HL-60 (cell line): ENCODE results near the gene LGALS7.

Source experiments
- DNase-seq, 2 experiments: peaks; one replicate each; pipeline ENCODE4 v3.0.0-alpha.2; 2010 to 2020; ENCODE audit warnings: low read depth in 1 of 2, low spot score in 1 of 2
- H3K27ac ChIP-seq: fragments of 250-450 bp; sonication (Bioruptor Pico); replicated peaks from 2 replicates; pipeline ENCODE4 v1.5.1; 2020; ENCODE audit warnings: mild to moderate bottlenecking, moderate library complexity
- H3K27me3 ChIP-seq: fragments of 250-450 bp; sonication (Bioruptor Pico); 2 replicates; pipeline ENCODE4 v1.5.1; 2021; ENCODE audit warnings: mild to moderate bottlenecking, moderate library complexity; ENCODE audit not compliant: insufficient read depth, poor library complexity, severe bottlenecking
- H3K4me3 ChIP-seq: replicated peaks from 2 replicates; pipeline ENCODE4 v1.5.1; 2011; ENCODE audit warnings: mild to moderate bottlenecking, control low read depth, low read length; ENCODE audit not compliant: insufficient read depth
- GABPA ChIP-seq: IDR thresholded peaks from 2 replicates; pipeline ENCODE4 v1.6.1; 2012; ENCODE audit warnings: low read depth
- POLR2AphosphoS5 ChIP-seq: IDR thresholded peaks from 2 replicates; pipeline ENCODE4 v1.6.1; 2012; ENCODE audit warnings: low read depth
- SPI1 ChIP-seq: IDR thresholded peaks from 2 replicates; pipeline ENCODE4 v1.6.1; 2012; ENCODE audit warnings: low read depth, mild to moderate bottlenecking, borderline replicate concordance
- TF ChIP-seq, protein P1 (sequence below): IDR thresholded peaks from one replicate; pipeline ENCODE4 v1.5.1; 2011; ENCODE audit warnings: low read length, control low read depth, inconsistent platforms; ENCODE audit not compliant: insufficient read depth
- TF ChIP-seq, protein P2 (sequence below): IDR thresholded peaks from 2 replicates; pipeline ENCODE4 v1.6.1; 2012; ENCODE audit warnings: low read depth; ENCODE audit not compliant: insufficient replicate concordance

Gene LGALS7

DNA sequence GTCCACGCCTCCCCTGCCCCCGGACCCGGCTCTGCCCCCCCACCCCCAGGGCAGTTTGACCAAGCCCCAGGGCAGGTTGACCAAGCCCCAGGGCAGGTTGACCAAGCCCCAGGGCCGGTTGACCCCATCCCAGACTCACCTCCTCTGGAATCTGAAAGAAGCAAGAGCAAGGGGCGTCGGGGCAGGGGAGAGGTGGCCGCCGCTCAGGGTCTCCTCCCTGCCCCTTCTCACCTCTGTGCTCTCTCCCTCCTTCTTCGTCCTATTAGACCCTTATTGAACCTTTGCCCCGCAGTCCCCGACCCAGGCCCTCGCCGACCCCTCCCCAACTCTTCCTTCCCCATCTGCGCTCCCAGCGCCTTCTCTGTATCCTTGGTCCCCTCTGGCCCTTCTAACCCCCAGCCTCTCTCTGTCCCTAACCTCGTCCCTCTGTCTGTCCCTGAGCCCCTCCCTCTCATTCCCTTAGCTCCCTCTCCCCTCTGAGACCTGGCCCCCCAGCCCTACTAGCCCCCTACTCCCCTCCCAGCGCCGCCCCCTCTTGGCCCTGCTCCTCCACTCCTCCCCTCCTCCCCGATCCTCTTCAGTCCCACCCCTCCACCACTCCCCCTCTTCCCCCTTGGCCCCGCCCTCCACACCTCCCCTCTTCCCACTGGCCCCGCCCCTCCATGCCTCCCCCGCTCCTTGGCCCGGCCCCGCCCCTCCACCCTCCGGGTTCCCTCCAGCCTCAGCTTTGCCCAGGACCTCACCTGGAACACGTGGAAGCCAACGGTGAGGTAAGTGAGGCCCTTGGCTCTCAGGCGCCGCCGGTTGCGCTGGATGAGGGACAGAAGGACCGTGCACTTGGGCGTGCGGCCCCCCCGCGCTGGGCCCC, 36.7 kb downstream of the LGALS7 start:
- Histone ChIP-seq H3K27ac (no peak overlapping the region), H3K4me3 (no peak overlapping the region), H3K27me3 (peaks cover 3% of the 10 kb centered on the region)
- no peak for DNase-seq
- TF ChIP-seq, protein P1, sequence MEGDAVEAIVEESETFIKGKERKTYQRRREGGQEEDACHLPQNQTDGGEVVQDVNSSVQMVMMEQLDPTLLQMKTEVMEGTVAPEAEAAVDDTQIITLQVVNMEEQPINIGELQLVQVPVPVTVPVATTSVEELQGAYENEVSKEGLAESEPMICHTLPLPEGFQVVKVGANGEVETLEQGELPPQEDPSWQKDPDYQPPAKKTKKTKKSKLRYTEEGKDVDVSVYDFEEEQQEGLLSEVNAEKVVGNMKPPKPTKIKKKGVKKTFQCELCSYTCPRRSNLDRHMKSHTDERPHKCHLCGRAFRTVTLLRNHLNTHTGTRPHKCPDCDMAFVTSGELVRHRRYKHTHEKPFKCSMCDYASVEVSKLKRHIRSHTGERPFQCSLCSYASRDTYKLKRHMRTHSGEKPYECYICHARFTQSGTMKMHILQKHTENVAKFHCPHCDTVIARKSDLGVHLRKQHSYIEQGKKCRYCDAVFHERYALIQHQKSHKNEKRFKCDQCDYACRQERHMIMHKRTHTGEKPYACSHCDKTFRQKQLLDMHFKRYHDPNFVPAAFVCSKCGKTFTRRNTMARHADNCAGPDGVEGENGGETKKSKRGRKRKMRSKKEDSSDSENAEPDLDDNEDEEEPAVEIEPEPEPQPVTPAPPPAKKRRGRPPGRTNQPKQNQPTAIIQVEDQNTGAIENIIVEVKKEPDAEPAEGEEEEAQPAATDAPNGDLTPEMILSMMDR = no peak
- no peak for TF ChIP-seq SPI1
- no peak for TF ChIP-seq GABPA
- no peak for TF ChIP-seq POLR2AphosphoS5
- TF ChIP-seq, protein P2, sequence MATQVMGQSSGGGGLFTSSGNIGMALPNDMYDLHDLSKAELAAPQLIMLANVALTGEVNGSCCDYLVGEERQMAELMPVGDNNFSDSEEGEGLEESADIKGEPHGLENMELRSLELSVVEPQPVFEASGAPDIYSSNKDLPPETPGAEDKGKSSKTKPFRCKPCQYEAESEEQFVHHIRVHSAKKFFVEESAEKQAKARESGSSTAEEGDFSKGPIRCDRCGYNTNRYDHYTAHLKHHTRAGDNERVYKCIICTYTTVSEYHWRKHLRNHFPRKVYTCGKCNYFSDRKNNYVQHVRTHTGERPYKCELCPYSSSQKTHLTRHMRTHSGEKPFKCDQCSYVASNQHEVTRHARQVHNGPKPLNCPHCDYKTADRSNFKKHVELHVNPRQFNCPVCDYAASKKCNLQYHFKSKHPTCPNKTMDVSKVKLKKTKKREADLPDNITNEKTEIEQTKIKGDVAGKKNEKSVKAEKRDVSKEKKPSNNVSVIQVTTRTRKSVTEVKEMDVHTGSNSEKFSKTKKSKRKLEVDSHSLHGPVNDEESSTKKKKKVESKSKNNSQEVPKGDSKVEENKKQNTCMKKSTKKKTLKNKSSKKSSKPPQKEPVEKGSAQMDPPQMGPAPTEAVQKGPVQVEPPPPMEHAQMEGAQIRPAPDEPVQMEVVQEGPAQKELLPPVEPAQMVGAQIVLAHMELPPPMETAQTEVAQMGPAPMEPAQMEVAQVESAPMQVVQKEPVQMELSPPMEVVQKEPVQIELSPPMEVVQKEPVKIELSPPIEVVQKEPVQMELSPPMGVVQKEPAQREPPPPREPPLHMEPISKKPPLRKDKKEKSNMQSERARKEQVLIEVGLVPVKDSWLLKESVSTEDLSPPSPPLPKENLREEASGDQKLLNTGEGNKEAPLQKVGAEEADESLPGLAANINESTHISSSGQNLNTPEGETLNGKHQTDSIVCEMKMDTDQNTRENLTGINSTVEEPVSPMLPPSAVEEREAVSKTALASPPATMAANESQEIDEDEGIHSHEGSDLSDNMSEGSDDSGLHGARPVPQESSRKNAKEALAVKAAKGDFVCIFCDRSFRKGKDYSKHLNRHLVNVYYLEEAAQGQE = no peak

DNA sequence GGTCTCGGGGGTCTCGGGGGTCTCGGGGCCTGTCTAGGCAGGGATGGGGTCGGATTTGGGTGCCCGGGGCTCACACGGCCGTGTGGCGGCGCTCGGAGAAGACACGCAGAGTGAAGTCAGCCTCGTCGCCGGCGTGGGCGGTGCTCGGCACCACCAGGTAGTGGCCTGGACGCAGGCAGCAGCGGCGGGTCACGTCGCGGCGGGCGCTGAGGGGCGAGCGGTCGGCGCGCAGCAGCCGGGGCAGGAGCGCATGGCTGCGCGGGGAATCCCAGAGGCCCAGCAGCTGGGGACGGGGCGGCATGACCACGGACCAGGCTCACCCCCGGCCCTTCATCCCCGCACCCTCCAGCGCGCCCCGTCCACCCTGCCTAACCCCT, 37.3 kb downstream of the LGALS7 start:
- H3K27me3 ChIP-seq = peaks cover 3% of the 10 kb centered on the region
- no peak for DNase-seq
- H3K4me3 ChIP-seq = no peak overlapping the region; the same call in 1 of the 2 replicates
- no peak overlapping the region for H3K27ac ChIP-seq
- TF ChIP-seq POLR2AphosphoS5 = no peak
- TF ChIP-seq, protein P2 = no peak
- TF ChIP-seq GABPA = no peak
- no peak for TF ChIP-seq SPI1
- TF ChIP-seq, protein P1 = no peak

DNA sequence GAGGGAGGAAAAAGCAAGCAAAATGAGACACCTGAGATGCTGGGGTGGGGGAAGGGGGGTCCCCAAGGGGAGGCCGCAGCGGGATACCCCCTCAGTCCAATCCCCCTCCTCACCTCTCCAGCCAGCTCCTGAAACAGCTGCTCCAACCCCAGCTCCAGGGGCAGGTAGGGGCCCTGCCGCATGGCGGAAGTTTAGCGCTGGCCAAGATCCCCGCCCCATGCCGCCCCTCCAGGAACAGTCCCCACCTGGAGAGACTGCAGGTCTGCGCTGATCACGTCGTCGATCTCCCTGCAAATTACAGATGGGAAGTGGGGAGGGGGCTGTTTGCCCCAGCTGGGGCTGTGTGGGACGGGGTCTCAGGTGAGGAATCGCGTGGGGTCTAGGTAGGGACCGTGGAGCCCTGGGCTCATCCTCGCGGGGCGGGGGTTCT, 38.0 kb downstream of the LGALS7 start:
- Histone ChIP-seq H3K27ac (no peak overlapping the region), H3K27me3 (peaks cover 3% of the 10 kb centered on the region), H3K4me3 (no peak overlapping the region)
- no peak for DNase-seq
- TF ChIP-seq, protein P1 = no peak
- no peak for TF ChIP-seq POLR2AphosphoS5
- TF ChIP-seq SPI1 = no peak
- TF ChIP-seq GABPA = no peak
- TF ChIP-seq, protein P2 = no peak
